Activated CD8-positive, alpha-beta T cell treated with anti-CD3 and anti-CD28 coated beads for 36 hours (primary cell): ENCODE data around the gene MTUS2. TPM values are rescaled to one million over a fixed set of nuclear protein-coding genes. Genes with fewer than 3 reads are reported as not detected.

Experiments used
- ATAC-seq: fragments of 200-7000 bp; cut with Tn5 transposase; one replicate; pipeline ENCODE4 v1.10.0; 2021; ENCODE audit warnings: mild to moderate bottlenecking, moderate library complexity
- CTCF ChIA-PET: fragments of 350-600 bp; sonication (Branson Sonifier 250); formaldehyde crosslinking; loops from one replicate; lab custom pipeline; 2021; ENCODE audit warnings: antibody characterized with exemption; lab: Charles Lee
- POLR2A ChIA-PET: fragments of 350-600 bp; sonication (Branson Sonifier 250); formaldehyde crosslinking; loops from one replicate; lab custom pipeline; 2021; ENCODE audit warnings: antibody characterized with exemption; lab: Charles Lee
- DNase-seq: peaks from one replicate; pipeline ENCODE4 v3.0.0-alpha.2; 2020
- H3K27ac Mint-ChIP-seq: one replicate; pipeline ENCODE4 v1.8.0; 2021; ENCODE audit warnings: mild to moderate bottlenecking, mixed read lengths
- H3K27me3 Mint-ChIP-seq: one replicate; pipeline ENCODE4 v1.8.0; 2021; ENCODE audit warnings: mixed read lengths
- H3K36me3 Mint-ChIP-seq: one replicate; pipeline ENCODE4 v1.8.0; 2021; ENCODE audit warnings: low read depth, mixed read lengths
- H3K4me1 Mint-ChIP-seq: one replicate; pipeline ENCODE4 v1.8.0; 2021; ENCODE audit warnings: low read depth, mixed read lengths
- H3K4me3 Mint-ChIP-seq: one replicate; pipeline ENCODE4 v1.8.0; 2021; ENCODE audit warnings: mild to moderate bottlenecking, moderate library complexity, mixed read lengths
- H3K9me3 Mint-ChIP-seq: one replicate; pipeline ENCODE4 v1.8.0; 2021; ENCODE audit warnings: mixed read lengths
- intact Hi-C: fragments of 100-400 bp; cut with micrococcal nuclease; formaldehyde crosslinking; loops from one replicate; pipeline ENCODE4 v1.10.0; 2022
- total RNA-seq, 2 experiments: library from RNA; stranded (reverse); gene quantifications; one replicate each; pipeline ENCODE4 v1.2.3, GENCODE V29; 2021
- TF ChIP-seq, protein P1 (sequence below): fragments of 200-600 bp; IDR thresholded peaks from one replicate; pipeline ENCODE4 v1.8.0; 2022; ENCODE audit warnings: antibody characterized with exemption, mild to moderate bottlenecking

Gene MTUS2
- total RNA-seq, 2 experiments from 2014 or later: not detected

DNA sequence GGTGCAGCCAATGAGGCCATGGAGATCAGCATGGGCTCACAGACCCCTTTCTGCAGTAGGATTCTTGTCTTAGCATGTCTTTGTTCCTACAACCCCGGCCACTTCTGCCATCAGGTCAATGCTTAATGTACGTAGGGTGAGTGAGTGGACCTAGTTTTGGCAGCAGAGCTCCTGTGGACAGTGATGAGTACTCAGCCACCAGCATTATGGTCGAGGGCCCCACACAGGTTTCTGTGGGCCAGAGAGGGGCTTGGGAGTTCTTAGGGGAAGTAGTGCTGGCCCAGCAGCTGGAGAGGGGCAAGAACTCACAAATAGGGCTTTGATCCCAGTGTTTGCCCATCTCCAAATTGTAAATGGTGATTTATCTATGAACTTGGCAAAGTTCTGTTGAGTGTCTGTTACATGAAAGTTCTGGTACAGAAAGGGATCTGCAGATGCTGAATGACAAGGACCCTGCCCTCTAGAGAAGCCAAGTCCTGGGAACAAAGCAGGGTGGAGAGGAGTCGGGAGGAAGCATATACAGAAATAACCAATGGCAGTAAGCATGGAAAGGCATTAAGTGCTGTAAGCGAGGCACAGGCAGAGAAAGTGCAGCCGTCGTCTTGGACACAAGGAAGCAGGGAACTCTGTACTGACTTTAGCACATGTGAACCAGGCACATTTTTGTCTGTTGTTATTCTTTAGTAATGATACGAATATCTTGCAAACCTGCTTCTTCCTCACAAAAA, 185.1 kb downstream of the MTUS2 start:
- Mint-ChIP-seq H3K4me3 (no peak overlapping the region), H3K36me3 (no peaks in the 10 kb centered on the region), H3K27me3 (peaks cover 6% of the 10 kb centered on the region), H3K4me1 (no peaks in the 10 kb centered on the region), H3K9me3 (peaks cover 2% of the 10 kb centered on the region), H3K27ac (no peak overlapping the region)
- ATAC-seq (no peak), DNase-seq (no peak)
- ChIA-PET CTCF (no interaction called here), POLR2A (no interaction called here)
- TF ChIP-seq, protein P1, sequence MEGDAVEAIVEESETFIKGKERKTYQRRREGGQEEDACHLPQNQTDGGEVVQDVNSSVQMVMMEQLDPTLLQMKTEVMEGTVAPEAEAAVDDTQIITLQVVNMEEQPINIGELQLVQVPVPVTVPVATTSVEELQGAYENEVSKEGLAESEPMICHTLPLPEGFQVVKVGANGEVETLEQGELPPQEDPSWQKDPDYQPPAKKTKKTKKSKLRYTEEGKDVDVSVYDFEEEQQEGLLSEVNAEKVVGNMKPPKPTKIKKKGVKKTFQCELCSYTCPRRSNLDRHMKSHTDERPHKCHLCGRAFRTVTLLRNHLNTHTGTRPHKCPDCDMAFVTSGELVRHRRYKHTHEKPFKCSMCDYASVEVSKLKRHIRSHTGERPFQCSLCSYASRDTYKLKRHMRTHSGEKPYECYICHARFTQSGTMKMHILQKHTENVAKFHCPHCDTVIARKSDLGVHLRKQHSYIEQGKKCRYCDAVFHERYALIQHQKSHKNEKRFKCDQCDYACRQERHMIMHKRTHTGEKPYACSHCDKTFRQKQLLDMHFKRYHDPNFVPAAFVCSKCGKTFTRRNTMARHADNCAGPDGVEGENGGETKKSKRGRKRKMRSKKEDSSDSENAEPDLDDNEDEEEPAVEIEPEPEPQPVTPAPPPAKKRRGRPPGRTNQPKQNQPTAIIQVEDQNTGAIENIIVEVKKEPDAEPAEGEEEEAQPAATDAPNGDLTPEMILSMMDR: no peak
- intact Hi-C loops: no loop called here

DNA sequence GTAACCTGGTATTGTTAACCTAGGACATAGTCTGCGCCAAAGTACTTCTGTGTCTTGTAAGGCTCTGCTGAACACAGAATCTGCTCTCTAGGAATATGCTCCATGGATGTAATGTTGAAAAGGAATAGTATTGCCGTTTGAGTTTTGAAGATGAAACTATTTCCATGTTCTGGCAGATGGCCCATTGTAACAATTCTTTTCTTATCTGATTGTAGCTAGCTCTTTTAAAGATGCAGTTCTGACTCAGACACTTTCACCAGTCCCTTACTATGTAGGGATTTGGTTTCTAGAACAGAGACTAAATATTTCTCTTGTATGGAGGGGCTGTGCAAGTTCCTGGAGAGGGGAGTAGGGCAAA, 185.6 kb downstream of the MTUS2 start:
- ATAC-seq: no peak
- intact Hi-C loops: no loop called here
- Mint-ChIP-seq H3K27ac (no peak overlapping the region), H3K4me1 (no peaks in the 10 kb centered on the region), H3K9me3 (peaks cover under 1% of the 10 kb centered on the region), H3K27me3 (peaks cover 5% of the 10 kb centered on the region), H3K4me3 (no peak overlapping the region), H3K36me3 (no peaks in the 10 kb centered on the region)
- DNase-seq: no peak
- TF ChIP-seq, protein P1: no peak
- CTCF ChIA-PET: no interaction called here
- POLR2A ChIA-PET: no interaction called here

DNA sequence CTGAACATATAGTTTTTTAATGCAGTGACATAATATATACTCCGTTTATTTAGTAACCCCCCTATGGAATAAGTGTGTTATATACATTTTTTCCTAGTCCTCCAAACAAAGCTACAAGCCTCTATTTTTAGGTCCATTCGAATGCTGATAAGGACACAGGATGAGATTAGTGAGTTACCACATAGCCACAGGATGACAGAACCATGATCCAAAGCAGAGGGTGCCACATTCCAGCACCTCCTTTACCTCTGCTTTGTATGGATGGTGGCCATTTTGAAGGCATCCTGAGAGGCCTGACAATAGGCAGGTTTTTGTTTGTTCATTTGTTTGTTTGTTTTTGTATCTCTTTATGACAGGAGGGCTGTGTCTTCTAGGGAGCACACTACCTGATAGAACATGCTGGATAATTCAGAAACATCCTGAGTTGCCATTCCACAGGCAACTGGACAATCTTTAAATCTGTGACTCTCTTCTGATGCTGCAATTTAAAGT, 186.3 kb downstream of the MTUS2 start:
- no peak for DNase-seq
- TF ChIP-seq, protein P1: no peak
- CTCF ChIA-PET: no interaction called here
- intact Hi-C loops: no loop called here
- Mint-ChIP-seq H3K27me3 (peaks cover 2% of the 10 kb centered on the region), H3K4me3 (no peak overlapping the region), H3K27ac (no peak overlapping the region), H3K36me3 (no peaks in the 10 kb centered on the region), H3K4me1 (no peaks in the 10 kb centered on the region), H3K9me3 (no peaks in the 10 kb centered on the region)
- POLR2A ChIA-PET: no interaction called here
- ATAC-seq: no peak

DNA sequence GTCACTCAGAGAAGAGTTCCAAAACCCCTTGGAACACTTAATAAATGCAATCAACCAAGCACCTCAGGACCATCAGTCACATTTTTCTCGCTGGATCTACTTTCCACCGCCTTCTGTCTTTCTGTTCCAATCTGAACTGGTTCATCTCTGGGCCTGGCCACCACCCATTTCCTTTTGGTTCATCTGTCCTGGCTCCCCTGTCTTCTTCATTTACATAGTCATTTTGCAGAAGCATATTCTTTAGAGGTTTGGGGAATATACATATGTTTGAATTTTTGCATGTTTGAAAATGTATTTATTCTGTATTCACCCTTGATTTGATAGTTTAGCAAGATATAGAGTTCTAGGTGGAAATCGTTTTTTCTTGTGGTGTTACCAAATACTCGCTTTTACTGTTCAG, 188.2 kb downstream of the MTUS2 start:
- no peak overlapping the region for H3K27ac Mint-ChIP-seq
- ChIA-PET POLR2A (no interaction called here), CTCF (no interaction called here)
- no peaks in the 10 kb centered on the region for H3K36me3 Mint-ChIP-seq
- no peaks in the 10 kb centered on the region for H3K9me3 Mint-ChIP-seq
- DNase-seq (no peak), ATAC-seq (no peak)
- TF ChIP-seq, protein P1: no peak
- H3K4me1 Mint-ChIP-seq: no peaks in the 10 kb centered on the region
- H3K4me3 Mint-ChIP-seq: no peak overlapping the region
- H3K27me3 Mint-ChIP-seq: peaks cover 2% of the 10 kb centered on the region
- intact Hi-C loops: no loop called here

DNA sequence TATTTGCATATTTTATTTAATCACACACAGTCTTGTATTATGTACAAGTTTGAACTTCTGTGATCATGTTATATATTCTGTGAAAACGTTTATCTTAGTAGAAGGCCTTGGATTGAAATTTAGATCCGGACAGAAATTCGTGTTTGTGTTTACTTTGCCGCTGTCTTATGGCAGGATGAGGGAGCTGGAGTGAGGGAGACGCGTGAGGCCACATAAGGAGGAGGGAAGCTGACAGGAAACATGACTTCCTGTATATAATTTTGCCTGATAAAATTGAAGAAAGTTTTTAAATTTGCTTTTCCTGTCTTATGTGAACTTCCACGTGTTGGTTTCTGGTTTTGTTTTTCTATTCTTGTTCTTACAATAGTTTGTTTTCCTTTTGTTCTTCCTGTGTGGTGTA, 200.2 kb downstream of the MTUS2 start:
- TF ChIP-seq, protein P1: no peak
- H3K36me3 Mint-ChIP-seq: no peaks in the 10 kb centered on the region
- ChIA-PET CTCF (no interaction called here), POLR2A (no interaction called here)
- H3K27me3 Mint-ChIP-seq: no peaks in the 10 kb centered on the region
- no peak overlapping the region for H3K4me3 Mint-ChIP-seq
- no peak for ATAC-seq
- H3K4me1 Mint-ChIP-seq: peaks cover 6% of the 10 kb centered on the region
- intact Hi-C loops: no loop called here
- H3K9me3 Mint-ChIP-seq: peaks cover 2% of the 10 kb centered on the region
- DNase-seq: no peak
- no peak overlapping the region for H3K27ac Mint-ChIP-seq
